NCI-H128 (cell line): ENCODE measurements around the gene SIAH2.

ENCODE experiments used
- DNase-seq: peaks from one replicate; lab custom pipeline; 2025; ENCODE audit not compliant: unreplicated experiment; lab: John Stamatoyannopoulos, UW

The SIAH2 gene

DNA sequence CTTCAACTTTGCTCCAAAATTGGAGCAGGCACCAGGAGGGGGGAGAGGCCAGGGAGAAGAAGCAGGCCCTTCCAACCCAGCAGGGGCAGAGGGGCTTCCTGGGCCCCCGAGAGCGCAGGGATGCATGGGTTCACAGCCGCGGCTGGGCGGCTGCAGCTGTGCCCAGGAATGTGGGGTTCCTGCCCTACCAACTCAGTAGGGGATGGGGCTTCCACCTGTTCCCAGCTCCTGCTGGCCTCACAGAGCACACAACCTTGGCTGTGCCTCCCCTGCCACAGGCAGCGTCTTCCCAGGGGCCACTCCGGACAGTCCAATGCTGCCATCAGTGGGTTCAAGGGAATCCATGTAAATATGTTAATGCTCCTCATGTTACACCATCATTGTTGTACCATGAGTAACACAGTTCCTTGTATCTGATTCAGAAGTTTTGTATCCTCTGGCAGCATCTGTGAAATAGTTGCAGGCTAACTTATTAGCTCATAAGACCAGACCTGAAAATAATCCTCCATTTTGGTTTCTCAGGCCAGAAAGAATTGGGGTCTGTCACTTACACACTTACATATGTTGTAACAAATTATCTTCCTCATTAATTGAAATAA lies 12.1 kb upstream of the SIAH2 start:
- DNase-seq = no peak

DNA sequence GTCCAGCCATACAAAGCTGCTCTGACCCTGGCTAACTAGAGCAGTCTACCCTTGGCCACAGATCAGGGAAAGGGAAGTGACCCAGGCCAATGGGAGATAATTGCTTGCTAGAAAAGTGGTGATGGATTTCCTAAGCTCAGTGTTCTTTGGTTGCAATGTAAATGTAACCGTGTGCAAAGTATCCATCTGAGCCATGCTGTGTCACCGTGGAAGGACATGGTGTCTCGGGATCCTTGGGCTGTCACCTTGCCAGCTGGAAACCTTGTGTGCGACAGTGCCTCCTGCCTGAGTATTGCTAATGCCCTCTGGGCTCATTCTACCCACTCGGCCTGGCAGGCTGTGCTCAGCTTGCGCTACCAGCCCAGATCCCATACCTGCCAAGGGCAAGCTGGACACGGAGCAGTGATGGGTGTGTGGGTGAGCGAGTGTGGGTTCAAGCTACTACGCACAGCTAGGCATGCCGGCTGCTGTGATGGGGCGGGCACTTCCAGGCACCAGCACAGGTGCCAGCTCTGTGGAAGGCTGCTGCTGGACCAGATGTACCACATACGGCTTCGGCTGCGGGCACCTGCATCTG lies 10.7 kb upstream of the SIAH2 start:
- DNase-seq = no peak

DNA sequence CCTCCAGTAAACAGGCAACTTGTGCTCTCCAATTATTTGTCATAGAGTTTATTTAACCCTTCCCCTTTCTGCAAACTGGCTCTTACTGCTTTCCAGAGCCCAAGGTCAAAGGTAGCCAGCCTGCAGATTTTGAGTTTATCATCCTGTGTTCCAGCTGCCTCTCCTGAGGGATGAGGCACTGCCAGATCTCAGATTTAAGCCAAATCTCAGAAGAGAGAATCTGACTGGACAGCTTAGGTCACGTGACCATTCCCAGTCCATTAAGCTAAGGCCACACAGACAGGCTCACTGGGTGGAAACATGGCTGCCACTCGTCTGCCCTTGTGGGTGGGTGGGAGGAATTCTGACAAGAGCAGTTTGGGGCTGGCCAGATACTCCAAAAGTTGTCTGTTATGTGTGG lies 8.6 kb upstream of the SIAH2 start:
- DNase-seq = no peak

DNA sequence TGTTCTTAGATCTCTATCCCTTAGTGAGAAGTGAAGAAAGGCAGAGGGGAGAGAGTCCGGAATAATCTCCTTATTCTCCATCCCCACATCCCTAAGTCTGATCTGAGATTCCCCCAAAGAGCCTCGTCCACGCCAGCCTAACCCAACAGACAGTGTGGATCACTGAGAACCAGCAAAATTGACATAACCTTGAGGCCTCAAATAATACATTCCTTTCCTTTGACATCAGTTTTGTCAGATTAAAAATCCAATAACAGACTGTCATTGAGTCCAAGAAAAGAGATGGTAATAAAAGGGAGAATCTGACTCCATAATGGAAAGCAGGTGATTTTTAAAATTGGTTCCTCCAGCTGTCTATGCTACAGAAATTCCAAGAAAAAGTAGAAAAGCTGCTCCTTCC lies 7.7 kb upstream of the SIAH2 start:
- no peak for DNase-seq

DNA sequence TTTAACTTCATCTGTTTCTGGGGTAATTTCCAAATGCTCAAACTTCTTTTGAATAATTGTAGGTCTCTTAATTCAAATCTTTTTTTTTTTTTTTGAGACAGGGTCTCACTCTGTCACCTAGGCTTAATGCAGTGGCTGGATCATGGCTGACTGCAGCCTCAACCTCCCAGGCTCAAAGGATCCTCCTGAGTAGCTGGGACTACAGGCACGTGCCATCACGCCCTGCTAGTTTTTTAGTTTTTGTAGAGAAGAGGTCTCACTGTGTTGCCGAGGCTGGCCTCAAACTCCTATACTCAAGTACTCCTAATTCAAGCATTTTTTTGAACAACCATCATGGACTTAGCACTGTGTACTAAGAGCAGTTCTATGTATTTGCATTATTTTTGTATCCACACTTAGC lies 3.8 kb upstream of the SIAH2 start:
- DNase-seq = no peak

DNA sequence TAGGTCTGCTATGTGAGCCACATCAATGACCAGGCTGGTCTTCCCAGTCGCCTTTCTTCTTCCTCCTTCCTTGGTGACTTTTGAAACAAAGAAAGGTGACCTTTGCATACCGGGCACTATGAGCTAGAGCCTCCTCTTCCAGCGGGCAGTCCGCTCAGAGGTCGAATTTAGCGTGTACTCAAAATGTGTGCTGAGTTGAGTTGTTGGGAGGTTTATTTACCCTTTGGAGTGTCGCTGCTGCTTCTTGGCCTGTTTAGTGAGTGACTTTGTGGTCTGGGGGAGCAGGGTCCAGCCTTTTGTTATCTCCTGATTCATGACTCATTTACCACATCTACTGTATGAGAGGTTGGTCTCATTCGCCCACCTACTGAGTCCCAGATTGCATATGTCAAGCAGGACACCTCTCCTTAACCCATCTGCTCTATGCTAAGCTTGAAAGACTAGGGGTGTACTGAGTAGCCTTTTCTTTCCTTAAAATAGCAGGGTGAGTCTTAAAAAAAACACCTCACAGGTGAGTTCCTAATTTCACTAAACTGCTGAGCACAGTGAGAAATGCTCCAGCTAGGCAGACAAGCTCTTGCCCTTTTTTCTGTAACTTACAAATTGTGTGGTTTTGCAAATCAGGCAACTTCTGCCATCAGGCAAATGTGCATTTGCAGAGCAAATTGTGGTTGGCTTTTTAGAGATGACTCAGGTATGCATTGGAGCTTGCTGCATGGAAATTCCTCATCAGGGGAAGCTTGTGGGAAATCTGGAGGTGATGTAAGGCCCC lies 3.2 kb upstream of the SIAH2 start:
- DNase-seq = no peak

DNA sequence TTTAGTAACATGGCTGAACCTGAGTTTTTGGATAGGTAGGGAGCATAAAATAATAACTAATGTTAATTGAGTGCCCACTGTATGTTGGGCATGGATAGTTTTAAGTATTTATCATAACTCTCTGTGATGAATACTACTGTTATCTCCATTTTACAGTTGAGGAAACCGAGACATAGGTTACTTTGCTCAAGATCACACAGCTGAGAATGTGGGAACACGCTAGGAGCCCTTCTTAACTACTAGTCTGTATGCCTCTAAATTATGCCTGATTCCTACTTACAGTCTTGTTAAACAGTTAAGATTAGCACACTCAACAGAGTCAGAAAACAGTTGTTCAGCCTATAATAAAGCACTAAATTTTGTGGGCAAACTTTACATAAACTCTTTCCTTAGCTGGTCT lies 2.0 kb upstream of the SIAH2 start:
- no peak for DNase-seq

DNA sequence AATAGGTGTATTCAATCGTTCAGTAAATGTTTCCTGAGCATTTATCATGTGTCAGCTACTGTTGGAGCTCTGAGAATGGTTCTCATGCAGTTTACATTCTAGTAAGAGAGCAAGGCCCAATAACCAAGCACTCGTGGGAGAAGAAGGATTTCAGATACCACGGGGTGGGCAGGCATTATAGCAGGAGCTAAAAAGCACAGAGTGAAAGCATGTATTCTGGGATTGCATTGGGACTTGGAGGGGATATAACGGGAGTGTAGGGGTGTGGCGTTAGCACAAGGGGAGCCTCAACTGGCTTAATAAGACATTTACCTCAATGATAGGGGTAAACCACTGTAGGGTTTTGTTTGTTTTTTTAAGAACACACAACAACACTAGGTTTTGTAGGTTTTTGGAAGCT lies 1.6 kb upstream of the SIAH2 start:
- no peak for DNase-seq

DNA sequence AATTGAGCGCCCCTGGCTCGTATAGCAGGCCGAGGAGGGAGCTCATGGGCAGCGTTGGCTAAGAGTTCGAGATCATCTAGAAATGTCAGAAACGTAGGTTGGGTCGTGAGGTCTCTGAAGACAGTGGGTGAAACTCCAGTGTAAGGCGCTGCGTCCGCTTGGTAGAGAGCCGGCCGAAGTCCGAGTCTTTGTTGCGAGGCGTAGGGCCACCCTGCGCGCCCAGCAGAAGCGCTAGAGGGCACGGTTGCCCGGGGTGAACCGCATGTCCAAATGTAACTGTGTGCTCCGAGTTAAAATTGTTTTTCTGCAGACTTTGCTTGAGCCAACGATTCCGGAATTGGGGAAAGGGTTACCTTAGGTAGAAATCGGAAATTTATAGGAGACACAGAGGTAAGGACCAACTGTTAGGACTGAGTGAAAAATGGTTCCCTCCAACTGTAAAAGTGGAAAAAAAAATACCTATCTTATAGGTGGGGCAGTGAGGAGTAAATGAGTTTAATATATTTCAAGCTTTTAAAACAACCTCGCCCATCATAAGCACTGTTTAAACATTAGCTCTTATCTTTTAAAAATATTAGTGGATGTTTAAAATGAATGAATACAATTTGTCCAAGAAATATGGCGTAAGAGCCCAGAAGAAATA lies 993 bp upstream of the SIAH2 start:
- DNase-seq = no peak

DNA sequence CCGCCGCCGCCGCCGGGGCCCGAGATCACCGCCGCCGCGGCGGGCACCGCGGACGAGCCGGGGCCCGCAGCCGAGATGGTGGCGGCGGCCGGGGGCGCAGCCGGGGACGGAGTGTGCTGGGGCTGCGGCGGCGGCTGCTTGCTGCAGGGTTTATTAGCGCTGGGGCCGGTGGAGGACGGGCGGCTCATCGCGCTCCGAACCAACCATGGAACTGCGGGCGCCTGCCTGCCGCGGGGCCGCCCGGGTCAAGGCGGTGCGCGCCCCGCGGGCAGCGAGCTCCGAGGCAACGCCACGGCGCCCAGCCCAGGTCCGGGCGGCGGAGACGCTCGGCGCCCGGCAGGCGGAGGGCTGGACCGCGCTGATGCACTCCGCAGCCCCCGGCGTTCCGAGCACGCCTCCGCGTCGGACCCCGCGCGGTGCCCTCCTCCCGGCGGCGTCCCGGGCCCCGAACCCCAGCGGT lies 277 bp downstream of the SIAH2 start:
- DNase-seq = no peak

DNA sequence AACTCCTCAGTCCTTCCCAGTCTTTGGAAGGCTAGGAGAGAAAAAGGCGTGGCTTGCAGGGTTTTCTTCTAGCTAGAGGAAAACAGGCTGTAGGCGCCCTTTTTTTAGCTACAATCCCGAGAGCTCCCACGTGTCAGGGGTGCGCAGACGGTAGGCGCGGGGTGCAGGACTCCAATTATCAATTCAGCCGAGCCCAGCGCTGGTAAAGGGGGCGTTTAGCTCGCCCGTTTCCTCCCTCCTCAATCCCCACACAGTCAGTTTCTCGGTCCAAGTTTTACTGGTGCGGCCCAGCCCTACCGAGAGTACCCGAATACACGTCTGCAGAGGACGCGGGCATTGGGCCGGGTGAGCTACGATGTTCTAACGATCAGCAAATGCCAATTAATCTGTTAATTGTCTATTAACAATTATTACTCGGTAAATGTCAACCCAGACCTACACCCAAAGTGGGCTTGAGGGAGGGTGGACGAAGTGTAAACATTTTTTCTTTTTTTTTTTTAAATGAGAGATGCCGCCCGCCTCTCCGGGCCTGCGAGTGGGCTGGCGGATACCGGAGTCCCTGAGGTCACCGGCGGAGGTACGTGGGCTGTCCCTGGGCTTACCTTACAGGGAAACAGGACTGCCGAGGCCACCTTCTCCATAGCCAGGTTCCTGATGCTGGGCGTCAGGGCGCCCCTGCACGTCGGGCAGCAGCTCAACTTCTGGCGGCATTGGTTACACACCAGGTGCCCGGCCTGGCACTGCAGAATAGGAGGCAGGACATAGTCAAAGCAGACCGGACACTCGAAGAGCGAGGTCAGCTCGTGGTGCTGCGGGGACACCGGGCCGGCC lies 923 bp downstream of the SIAH2 start:
- peak; percentile 54 for DNase-seq

DNA sequence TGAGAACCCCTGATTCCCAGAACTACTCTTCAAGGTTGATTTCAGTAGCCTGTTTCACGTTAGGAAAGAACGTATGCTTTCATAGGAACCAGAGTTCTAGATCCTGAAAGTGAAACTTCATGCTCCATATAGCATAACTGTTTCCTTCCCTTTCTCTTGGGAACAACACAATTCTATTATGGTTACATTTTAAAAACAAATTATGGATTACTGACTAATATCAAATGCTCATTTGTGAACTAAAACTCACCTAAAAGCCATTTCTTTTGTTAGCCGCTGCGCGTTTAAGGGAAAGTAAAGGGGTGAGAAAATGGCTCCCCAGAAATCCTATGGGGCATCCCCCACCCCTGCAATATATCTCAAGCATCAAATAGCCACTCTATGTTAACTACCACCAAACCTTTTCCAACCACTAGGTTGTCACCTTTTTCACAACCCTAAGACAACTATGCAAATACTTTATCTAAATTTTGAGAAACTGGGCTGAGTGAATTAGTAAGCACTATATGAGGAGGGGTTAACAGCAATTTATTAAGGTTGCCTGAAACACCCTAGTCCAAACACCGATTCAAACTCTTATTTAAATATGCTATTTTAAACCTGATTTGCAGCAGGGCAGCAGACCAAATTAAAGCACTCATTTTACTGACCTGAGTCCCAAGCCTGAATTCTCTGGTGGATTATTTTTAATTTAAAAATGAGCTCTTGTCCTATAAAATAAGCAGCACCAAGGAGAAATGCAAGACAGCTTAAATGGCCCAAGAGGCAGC lies 2.4 kb downstream of the SIAH2 start:
- no peak for DNase-seq

DNA sequence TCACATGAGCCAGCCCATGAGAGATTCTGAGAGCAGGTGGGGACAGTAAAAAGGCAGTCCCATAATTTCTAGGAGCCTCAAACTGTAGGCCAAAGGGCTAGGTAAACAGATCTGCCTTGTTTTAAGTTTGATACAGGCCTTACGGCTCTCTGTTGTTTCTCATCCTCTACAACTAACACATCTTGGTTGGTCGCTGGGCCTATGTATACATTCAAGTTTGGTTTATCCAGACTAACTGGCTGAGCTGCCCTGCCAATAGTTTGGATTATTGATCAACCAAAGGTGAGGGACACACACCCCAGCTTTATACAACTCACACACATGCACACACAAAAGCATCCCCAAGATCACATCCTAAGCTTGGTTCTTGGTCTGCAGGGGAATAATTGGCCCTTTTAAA lies 3.0 kb downstream of the SIAH2 start:
- no peak for DNase-seq

DNA sequence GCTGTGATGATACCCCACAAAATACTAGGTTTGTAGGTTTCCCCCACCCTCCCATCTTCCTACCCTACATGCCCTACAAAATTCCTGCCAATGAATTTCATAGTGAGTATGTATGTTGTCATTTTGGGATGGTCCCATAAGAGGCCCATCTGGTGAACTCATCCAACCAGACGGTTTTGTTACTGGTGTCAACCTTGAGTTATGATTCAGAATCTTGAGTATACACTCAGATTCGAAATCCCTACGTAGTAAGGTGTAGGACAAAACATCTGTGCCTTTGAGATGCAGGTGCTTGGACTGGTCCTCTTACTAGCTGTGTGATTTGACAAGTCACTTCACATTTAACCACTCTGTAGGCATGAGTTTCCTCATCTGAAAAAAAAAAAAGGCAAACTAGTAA lies 3.6 kb downstream of the SIAH2 start:
- no peak for DNase-seq

DNA sequence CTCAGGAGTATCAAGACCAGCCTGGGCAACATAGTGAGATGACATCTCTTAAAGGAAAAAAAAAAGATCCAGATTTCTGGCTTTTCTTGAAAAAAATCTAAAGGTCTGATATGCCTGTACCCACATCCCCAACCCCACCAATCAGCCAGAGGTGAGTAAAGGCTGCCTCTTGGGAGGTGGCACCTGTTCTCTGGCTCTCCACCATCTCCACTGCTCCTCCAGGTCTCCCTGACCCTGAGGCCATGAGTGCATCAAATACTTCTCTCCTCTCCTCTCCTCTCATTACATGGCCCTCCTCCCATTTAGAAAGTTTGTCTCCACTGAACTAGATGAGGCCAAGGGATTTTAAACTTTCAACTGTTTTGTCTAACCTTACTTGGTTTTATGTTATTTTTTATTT lies 5.2 kb downstream of the SIAH2 start:
- DNase-seq = no peak

DNA sequence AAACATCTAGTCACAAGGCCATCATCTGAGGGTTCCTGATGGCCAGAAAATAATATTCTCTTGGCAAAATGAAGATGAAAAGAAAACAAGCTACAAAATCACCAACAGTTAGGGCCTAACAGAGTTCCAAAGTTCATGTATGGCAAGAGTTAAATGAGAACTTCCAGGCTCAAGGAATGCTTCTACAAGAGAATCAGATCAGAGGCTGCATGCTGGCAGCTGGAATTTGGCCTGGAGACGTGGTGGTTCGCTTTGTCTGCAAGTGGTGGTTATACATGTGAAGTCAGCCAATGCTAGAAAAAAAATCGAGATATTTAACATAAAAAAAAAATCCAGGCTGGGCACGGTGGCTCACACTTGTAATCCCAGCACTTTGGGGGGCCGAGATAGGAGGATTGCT lies 5.6 kb downstream of the SIAH2 start:
- no peak for DNase-seq

DNA sequence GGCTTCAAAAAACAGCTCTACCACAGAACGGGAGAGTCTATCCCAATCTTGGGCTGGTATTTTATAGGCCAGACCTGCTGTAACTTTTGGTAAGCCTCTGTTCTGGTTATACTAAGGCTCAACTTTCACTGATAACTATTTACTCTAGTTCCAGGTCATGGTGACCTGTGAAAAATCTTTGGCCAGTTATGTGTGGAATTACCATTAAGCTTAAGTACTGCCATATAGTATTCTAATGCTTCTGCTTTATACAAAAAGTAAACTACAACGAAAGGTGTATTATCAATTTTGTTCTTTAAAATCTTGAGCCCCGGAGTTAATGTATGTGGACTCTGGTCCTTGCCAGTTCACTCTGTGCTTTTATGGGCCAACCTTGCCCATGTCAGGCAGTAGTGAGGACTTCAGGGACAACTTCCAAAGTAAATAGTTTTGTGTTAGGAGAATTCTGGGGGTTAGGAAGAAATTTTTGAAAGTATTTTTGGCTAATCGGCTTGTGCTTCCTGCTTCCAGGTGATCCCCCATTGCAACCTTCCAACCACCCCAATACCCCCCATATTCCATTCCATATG lies 6.4 kb downstream of the SIAH2 start:
- no peak for DNase-seq

DNA sequence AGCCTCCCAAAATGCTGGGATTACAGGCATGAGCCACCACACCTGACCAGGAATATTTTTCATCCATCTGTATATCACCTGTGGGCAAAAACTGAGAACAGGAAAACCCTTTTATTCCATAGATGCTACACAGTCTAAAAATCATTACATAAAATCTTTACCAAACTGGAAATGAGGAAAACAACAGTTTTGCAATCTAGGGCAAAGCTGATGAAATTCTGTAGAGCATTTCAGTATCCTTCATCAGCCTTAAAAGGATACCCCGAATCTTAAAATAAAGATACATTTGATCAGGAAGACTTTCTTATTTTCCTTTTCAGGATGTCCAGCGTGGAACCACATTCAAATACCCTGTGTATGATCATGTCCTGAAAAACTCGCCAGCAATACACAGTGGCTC lies 7.1 kb downstream of the SIAH2 start:
- no peak for DNase-seq

DNA sequence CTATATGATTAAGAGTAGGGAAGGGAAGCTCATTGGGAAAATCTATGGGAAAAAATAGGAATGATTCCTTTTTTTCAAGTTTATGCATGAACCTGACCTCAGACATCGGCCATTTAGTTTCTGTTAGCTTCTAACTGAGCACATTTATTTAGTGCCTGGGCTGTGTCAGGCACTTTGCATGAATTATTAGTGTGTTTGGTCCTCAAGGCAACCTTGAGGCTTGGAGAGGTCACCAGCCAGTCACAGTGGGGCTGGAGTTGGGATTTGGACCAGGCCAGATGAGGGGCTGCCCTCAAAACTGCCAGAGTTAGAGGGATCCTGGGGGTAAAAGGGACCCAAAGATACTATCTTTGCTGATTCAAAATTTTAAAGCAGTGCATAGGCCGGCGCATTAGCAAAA lies 8.1 kb downstream of the SIAH2 start:
- no peak for DNase-seq

DNA sequence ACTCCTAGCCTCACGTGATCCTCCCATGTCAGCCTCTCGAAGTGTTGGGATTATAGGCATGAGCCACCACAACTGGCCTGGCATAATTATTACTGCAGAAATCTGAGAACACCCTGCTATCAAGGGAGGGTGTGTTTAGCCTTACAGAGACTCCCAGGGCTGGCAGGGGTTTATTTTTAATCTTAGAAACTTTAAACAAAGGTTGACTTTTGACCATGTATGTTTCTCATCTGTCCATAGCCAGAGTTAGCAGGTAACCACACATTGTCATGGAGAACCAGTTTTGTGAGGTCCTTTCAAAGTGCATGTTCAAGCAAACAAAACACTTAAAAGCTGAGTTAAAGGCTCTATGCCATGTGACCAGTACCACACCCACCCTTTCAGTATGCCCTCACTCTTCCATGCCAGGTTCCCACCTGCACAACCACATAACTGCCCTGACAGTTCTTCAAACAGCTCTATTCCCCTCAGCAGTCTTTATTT lies 11.1 kb downstream of the SIAH2 start:
- no peak for DNase-seq
